HEK293T (cell line): Measurements from ENCODE around the gene LUZP2.

Experiments
- BHLHE40 ChIP-seq: fragments of 450-650 bp; IDR thresholded peaks from 2 replicates; pipeline ENCODE4 v1.6.1; 2016; ENCODE audit warnings: mild to moderate bottlenecking, moderate library complexity, borderline replicate concordance
- ELF4 ChIP-seq: fragments of 450-650 bp; IDR thresholded peaks from 2 replicates; pipeline ENCODE4 v1.6.1; 2017; ENCODE audit warnings: antibody characterized with exemption
- FOXA1 ChIP-seq: fragments of 450-650 bp; IDR thresholded peaks from 2 replicates; pipeline ENCODE4 v1.6.1; 2016; ENCODE audit warnings: mild to moderate bottlenecking
- L3MBTL2 ChIP-seq: fragments of 450-650 bp; conservative IDR thresholded peaks from 2 replicates; pipeline ENCODE4 v1.6.1; 2016; ENCODE audit warnings: mild to moderate bottlenecking
- NFRKB ChIP-seq: fragments of 450-650 bp; IDR thresholded peaks from 2 replicates; pipeline ENCODE4 v1.6.1; 2016; ENCODE audit warnings: mild to moderate bottlenecking, moderate library complexity
- SP1 ChIP-seq: fragments of 450-650 bp; IDR thresholded peaks from 2 replicates; pipeline ENCODE4 v1.6.1; 2017
- SUZ12 ChIP-seq: fragments of 450-650 bp; IDR thresholded peaks from 2 replicates; pipeline ENCODE4 v1.6.1; 2016; ENCODE audit warnings: mild to moderate bottlenecking

GRCh38 chr11:24609192-24610119, 112.6 kb downstream of the LUZP2 start:
- TF ChIP-seq ELF4: no peak
- no peak for TF ChIP-seq L3MBTL2
- TF ChIP-seq BHLHE40: no peak
- no peak for TF ChIP-seq FOXA1
- TF ChIP-seq SUZ12: no peak
- TF ChIP-seq SP1: no peak
- TF ChIP-seq NFRKB: no peak
